ENCODE measurements around the gene MUS81. TPM values are rescaled to one million over a fixed set of nuclear protein-coding genes. Genes with fewer than 3 reads are reported as not detected.
A peak's percentile ranks its signal among the peaks of the same experiment; 100 is the strongest.

The MUS81 gene
- total RNA-seq, 3 donors from 2014 or later (not counting 1 experiment from before 2014, with no cell fraction given): 71.6 to 93.4 (median 73.6) TPM

DNA sequence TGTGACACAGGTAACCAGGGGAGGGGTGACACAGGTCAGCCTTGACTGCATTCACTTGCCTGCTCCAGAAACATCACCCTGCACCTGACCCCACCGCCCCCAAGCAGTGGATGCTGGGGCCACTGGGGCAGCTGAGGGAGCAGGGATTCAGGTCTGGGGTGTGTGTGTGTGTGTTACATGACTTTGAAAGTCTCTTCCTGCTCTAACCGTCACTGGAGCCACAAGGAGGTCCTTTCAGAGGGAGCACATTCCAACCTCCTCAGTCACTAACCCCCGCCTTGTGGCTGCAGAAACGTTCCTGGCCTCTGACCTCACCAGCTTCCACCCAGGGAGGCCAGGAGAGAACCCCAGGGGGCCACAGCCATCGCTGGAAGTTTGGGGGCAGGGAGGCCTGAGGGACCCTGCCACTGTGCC lies 42.8 kb downstream of the MUS81 start:
- Histone ChIP-seq H3K27me3 (ENCODE audit: control insufficient read depth, insufficient read depth, low read length) (peaks cover 5% of the 10 kb centered on the region), H3K4me1 (ENCODE audit: control insufficient read depth, insufficient read depth, low read length) (peaks cover 38% of the 10 kb centered on the region), H3K9me3 (ENCODE audit: control insufficient read depth, insufficient read depth, low read length) (no peaks in the 10 kb centered on the region), H3K4me3 (ENCODE audit: low read length) (no peak overlapping the region), H3K27ac (ENCODE audit: low read length) (no peak overlapping the region), H3K36me3 (ENCODE audit: control insufficient read depth, insufficient read depth, low read length) (no peaks in the 10 kb centered on the region)
- intact Hi-C loops (cut with micrococcal nuclease): loop anchor here (2.0 kb wide), 1 partner anchor 16 kb away; the partner anchor contains the start of genes C11orf68 and DRAP1
- Mint-ChIP-seq H3K36me3 (no peaks in the 10 kb centered on the region), H3K4me3 (no peak overlapping the region), H3K27ac (peak overlapping the region; percentile 90 to 98), H3K9me3 (no peaks in the 10 kb centered on the region), H3K27me3 (ENCODE audit: low read depth in 2 of 2) (peaks cover 5 to 6% of the 10 kb centered on the region in 2 donors), H3K4me1 (peaks cover 12 to 23% of the 10 kb centered on the region in 2 donors)
- ATAC-seq (no peak), DNase-seq (no peak)
- 29% methylated on average over 3 of the region's 5 CpGs for WGBS (ENCODE audit: insufficient coverage)
- TF ChIP-seq, protein P1, sequence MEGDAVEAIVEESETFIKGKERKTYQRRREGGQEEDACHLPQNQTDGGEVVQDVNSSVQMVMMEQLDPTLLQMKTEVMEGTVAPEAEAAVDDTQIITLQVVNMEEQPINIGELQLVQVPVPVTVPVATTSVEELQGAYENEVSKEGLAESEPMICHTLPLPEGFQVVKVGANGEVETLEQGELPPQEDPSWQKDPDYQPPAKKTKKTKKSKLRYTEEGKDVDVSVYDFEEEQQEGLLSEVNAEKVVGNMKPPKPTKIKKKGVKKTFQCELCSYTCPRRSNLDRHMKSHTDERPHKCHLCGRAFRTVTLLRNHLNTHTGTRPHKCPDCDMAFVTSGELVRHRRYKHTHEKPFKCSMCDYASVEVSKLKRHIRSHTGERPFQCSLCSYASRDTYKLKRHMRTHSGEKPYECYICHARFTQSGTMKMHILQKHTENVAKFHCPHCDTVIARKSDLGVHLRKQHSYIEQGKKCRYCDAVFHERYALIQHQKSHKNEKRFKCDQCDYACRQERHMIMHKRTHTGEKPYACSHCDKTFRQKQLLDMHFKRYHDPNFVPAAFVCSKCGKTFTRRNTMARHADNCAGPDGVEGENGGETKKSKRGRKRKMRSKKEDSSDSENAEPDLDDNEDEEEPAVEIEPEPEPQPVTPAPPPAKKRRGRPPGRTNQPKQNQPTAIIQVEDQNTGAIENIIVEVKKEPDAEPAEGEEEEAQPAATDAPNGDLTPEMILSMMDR (IDR thresholded peaks at IDR 0.05): no peak

DNA sequence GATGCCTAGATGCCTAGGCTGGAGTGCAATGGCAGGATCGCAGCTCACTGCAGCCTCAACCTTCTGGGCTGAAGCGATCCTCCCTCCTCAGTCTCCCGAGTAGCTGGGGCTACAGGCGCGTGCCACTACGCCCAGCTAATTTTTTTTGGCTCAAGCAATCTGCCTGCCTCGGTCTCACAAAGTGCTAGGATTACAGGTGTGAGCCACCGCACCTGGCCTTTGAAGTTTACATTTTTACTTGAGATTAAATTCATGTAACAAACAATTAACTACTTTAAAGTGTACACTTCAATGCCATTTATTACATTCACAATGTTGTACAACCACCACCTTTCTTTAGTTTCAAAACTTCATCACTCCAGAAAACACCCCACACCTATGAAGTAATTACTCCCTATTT lies 43.5 kb downstream of the MUS81 start:
- no peak overlapping the region for H3K27ac ChIP-seq (ENCODE audit: low read length)
- Mint-ChIP-seq H3K27ac (peak overlapping the region in 1 of 2 donors; percentile 98), H3K4me3 (no peak overlapping the region), H3K9me3 (no peaks in the 10 kb centered on the region), H3K4me1 (peaks cover 12 to 21% of the 10 kb centered on the region in 2 donors), H3K36me3 (no peaks in the 10 kb centered on the region), H3K27me3 (ENCODE audit: low read depth in 2 of 2) (peaks cover 4 to 6% of the 10 kb centered on the region in 2 donors)
- intact Hi-C loops (cut with micrococcal nuclease): loop anchor here (2.0 kb wide), 1 partner anchor 15 kb away; the partner anchor contains the start of genes C11orf68 and DRAP1
- TF ChIP-seq, protein P1 (IDR thresholded peaks at IDR 0.05): no peak
- peaks cover 36% of the 10 kb centered on the region for H3K4me1 ChIP-seq (ENCODE audit: control insufficient read depth, insufficient read depth, low read length)
- DNase-seq (no peak), ATAC-seq (no peak)
- no peaks in the 10 kb centered on the region for H3K9me3 ChIP-seq (ENCODE audit: control insufficient read depth, insufficient read depth, low read length)
- 92% methylated on average over 8 of the region's 8 CpGs for WGBS (ENCODE audit: insufficient coverage)
- no peak overlapping the region for H3K4me3 ChIP-seq (ENCODE audit: low read length)
- H3K36me3 ChIP-seq (ENCODE audit: control insufficient read depth, insufficient read depth, low read length): no peaks in the 10 kb centered on the region
- H3K27me3 ChIP-seq (ENCODE audit: control insufficient read depth, insufficient read depth, low read length): peaks cover 5% of the 10 kb centered on the region

DNA sequence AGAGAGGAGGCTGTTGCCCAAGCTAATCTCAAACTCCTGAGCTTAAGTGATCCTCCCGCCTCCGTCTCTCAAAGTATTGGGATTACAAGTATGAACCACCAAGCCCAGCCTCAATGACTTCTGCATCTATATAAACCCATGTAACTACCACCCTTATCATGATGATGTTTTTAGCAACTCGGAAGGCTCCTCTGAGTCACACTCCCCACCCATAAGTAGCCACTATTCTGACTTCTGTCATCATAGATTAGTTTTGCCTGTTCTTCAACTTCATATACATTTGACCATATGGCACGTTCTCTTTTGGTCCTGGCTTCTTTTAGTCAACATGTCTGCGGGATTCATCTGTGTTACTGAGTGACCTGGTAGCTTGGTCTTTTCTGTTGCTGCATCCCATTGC lies 46.4 kb downstream of the MUS81 start:
- Histone ChIP-seq H3K27me3 (ENCODE audit: control insufficient read depth, insufficient read depth, low read length) (no peaks in the 10 kb centered on the region), H3K27ac (ENCODE audit: low read length) (no peak overlapping the region), H3K36me3 (ENCODE audit: control insufficient read depth, insufficient read depth, low read length) (no peaks in the 10 kb centered on the region), H3K4me1 (ENCODE audit: control insufficient read depth, insufficient read depth, low read length) (peaks cover 12% of the 10 kb centered on the region), H3K9me3 (ENCODE audit: control insufficient read depth, insufficient read depth, low read length) (no peaks in the 10 kb centered on the region), H3K4me3 (ENCODE audit: low read length) (no peak overlapping the region)
- Mint-ChIP-seq H3K27me3 (ENCODE audit: low read depth in 2 of 2) (peaks cover 5 to 6% of the 10 kb centered on the region in 2 donors), H3K27ac (no peak overlapping the region), H3K9me3 (no peaks in the 10 kb centered on the region), H3K4me1 (peaks cover 10 to 11% of the 10 kb centered on the region in 2 donors), H3K4me3 (no peak overlapping the region), H3K36me3 (no peaks in the 10 kb centered on the region)
- TF ChIP-seq, protein P1 (IDR thresholded peaks at IDR 0.05): no peak
- DNase-seq (no peak), ATAC-seq (no peak)
- 85% methylated on average over 5 of the region's 5 CpGs for WGBS (ENCODE audit: insufficient coverage)
- intact Hi-C loops (cut with micrococcal nuclease): no loop called here

- ATAC-seq: no peak
- Histone ChIP-seq H3K27me3 (ENCODE audit: control insufficient read depth, insufficient read depth, low read length) (no peaks in the 10 kb centered on the region), H3K4me1 (ENCODE audit: control insufficient read depth, insufficient read depth, low read length) (peaks cover 3% of the 10 kb centered on the region), H3K27ac (ENCODE audit: low read length) (no peak overlapping the region), H3K9me3 (ENCODE audit: control insufficient read depth, insufficient read depth, low read length) (no peaks in the 10 kb centered on the region), H3K36me3 (ENCODE audit: control insufficient read depth, insufficient read depth, low read length) (no peaks in the 10 kb centered on the region), H3K4me3 (ENCODE audit: low read length) (no peak overlapping the region)
- no peak overlapping the region for H3K4me3 Mint-ChIP-seq
- H3K4me1 Mint-ChIP-seq: no peaks in the 10 kb centered on the region
- H3K27me3 Mint-ChIP-seq (ENCODE audit: low read depth in 2 of 2): peaks cover 2 to 6% of the 10 kb centered on the region in 2 donors
- 89% methylated on average over 6 of the region's 6 CpGs for WGBS (ENCODE audit: insufficient coverage)
- H3K9me3 Mint-ChIP-seq: no peaks in the 10 kb centered on the region
- DNase-seq: no peak
- H3K36me3 Mint-ChIP-seq: no peaks in the 10 kb centered on the region
- intact Hi-C loops (cut with micrococcal nuclease): no loop called here
- TF ChIP-seq, protein P1 (IDR thresholded peaks at IDR 0.05): no peak
- no peak overlapping the region for H3K27ac Mint-ChIP-seq
These were observed 47.6 kb downstream of the MUS81 start for GRCh38 chr11:65907878-65908277.
